ACHN (cell line): ENCODE data around the gene HAO2.
"Not testable (repeated sequence)": the region's sequence is repeated elsewhere in the genome, so short reads cannot be mapped to it uniquely, and the experiment has no call there.

Experiments
- DNase-seq: peaks from one replicate; pipeline ENCODE4 v3.0.0-alpha.2; 2015
- in situ Hi-C: cut with HindIII; loops from 2 replicates; pipeline ENCODE4 v1.10.0; 2017; ENCODE audit warnings: low sequenced_read_pairs, low pct_ligation_motif_present, low pct_unique_long_range_greater_than_20kb

Gene HAO2

DNA sequence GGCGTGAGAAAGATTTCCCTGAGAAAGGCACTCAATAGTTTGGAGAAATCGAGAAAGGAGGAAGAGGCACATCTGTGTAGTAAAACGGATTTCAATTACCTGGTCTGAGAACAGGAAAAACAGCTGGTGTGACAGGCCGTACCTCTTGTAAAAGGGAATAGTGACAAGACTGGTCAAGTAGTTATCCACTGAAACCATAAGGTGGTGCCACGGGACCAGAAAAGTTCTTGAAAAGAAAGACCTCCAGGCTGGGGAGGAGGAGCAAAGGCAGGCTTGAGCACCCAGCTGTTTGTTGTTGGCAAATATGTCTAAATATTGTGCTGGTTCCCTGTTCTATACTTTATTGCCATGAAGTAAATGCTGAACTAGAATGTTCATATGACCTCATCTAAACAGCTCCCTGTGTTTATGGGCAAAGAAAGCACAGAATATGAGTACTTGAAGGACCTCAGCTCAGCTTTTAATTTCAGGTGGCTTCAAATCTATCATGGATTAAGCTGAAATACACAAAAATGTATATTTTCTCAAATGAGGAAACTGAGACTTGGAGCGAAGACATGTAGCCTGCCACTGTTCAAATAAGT, 4.0 kb downstream of the HAO2 start:
- no peak for DNase-seq
- in situ Hi-C loops: no loop called here

DNA sequence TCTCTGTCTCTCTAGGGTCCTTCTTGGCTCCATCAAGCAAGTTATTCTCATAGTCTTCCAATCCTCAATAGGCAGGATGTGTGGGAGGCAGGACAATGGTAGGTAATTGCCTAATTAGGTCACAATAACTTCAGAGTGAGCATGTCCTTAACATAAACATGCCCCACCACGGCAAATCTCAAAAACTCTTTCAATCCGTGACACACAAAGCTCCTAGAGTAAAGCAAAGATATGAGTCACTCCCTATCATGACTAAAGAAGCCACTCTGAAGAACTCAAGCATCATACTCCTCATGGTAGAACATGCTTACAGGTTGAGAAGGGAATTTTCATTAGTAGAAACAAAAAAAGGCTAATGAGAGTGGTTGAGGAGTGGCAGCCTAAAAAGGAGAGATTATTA, 4.9 kb downstream of the HAO2 start:
- no peak for DNase-seq
- in situ Hi-C loops: no loop called here

DNA sequence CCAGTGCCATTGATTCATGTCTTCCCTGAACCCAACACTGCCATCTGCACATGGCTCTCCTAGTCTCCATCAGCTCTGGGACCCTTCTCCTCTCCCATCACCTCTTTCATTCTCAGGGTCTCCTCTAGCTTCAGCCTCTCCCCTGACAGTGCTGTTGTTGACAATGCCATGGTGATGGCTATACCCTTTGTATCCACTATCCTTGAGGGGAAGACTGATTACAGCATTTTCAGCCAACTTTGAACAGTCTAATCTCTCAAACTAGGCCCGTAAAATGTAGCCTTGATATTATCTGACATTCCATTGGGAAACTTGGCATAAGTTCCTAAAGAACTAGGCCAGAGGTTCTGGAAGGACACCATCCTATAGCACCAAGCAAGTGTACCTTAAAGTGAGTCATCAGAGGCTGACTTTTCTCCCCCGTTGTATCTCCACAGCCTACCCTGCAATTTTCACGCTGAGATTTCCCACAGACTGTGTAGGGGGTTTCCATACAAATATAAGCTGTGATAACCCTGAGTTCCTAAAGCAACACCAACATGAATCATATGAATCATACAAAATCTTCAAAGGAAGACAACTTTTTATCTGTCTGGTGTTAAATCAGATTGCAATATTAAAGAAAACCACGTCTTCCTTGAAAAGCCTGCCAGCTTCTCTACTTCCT, 5.8 kb downstream of the HAO2 start:
- in situ Hi-C loops: no loop called here
- no peak for DNase-seq

DNA sequence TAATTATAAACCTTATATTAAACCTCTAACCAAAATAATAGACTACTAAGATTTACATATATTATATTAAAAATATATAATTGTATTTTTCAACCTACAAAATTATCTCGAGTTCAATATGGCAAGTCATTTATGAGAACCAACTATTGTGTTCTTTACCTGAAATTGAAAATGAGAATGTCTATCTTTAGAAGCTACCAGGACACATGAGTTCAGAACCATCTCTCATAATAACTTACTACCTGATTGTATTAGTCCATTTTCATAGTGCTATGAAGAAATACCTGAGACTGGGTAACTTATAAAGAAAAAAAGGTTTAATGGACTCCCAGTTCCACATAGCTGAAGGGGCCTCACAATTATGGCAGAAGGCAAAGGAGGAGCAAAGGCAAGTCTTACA, 6.8 kb downstream of the HAO2 start:
- in situ Hi-C loops: no loop called here
- DNase-seq: no peak

DNA sequence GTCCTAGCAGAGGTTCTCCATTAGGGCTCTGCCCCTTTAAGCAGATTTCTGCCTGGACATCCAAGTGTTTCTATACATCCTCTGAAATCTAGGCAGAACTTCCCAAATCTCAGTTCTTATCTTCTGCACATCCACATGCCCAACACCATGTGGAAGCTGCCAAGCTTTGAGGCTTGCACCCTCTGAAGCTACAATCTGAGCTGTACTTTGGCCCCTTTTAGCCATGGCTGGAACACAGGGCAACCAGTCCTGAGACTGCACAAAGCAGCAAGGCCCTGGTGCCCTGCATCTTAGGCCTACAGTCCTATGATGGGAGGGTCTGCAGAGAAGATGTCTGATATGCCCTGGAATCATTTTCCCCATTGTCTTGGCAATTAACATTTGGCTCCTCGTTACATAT, 8.0 kb downstream of the HAO2 start:
- in situ Hi-C loops: no loop called here

DNA sequence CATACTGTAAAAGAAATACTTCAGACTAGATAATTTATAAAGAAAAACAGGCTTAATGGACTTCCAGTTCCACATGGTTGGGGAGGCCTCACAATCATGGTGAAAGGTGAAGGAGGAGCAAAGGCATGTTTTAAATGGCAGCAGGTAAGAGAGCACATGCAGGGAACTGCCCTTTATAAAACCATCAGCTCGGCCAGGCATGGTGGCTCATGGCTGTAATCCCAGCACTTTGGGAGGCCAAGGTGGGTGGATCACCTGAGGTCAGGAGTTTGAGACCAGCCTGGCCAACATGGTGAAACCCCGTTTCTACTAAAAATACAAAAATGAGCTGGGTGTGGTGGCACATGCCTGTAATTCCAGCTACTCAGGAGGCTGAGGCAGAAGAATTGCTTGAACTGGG, 9.0 kb downstream of the HAO2 start:
- in situ Hi-C loops, DNase-seq: not testable (repeated sequence)

More for the DNA sequence above, 8.0 kb downstream of the HAO2 start:
- no peak for DNase-seq

DNA sequence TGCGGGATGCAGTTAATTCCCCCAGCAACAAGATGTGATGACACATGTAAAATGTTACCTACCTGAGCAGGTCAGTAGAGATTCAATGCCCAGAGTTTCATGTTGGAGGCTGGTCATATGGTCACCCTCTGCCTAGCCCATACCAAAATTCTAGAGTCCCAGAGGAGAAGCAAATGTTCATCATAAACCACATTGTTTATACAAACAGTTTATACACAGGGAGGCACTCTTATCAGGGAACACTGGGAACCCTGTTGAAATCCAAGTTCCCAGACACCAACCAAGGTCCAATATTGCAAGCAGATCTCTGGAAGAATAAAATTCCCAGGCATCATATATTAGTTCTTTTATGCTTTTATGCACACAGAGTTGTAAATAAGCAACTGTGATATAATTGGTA, 10.5 kb downstream of the HAO2 start:
- in situ Hi-C loops: no loop called here
- no peak for DNase-seq

DNA sequence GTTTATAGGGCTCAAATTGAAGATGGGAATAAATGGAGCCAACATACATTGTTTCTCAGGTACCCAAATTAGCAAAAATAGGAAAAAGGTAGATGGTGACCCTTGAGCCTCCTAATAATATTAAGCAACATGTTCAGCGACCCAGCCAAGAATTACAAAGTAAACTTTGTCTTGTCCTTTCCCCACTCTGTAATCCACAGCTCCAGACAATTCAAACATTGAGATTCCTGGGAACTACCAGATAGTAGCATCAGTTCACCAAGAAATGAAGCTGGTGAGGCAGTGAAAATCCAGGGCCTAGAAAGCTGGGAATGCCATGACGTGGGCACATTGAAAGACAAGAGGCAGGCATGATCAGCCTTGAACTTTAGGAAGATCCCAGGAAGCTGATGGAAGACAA, 11.7 kb downstream of the HAO2 start:
- in situ Hi-C loops: no loop called here
- DNase-seq: no peak

DNA sequence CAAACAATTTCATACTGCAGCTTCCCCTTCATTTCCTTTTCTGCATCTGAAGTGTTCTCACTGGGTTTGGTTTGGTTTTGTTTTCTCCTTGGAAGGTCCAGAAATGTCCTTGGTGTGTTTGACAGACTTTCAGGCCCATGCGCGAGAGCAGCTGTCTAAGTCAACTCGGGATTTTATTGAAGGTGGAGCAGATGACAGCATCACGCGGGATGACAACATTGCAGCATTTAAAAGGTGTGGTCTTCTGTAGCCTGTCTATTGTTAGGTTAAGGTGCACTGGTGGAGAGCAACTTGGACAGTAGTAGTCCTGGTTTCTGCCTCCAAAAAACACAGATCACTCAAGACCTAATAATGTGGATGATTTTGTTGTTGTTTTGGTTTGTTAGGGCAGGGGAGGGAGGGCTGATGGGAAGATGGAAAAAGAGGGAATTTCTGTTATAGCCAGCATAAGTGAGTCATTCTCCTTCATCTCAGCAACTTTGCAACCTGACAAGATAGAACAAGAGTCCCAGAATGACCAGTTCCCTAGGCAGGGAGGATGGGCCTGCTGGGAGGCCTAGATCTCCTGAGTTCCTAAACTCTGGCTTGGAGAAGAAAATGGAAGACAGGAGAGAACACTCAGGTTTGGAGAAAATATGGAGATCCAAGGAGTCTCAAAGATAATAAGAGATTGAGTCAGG, 12.5 kb downstream of the HAO2 start:
- in situ Hi-C loops: no loop called here
- no peak for DNase-seq

DNA sequence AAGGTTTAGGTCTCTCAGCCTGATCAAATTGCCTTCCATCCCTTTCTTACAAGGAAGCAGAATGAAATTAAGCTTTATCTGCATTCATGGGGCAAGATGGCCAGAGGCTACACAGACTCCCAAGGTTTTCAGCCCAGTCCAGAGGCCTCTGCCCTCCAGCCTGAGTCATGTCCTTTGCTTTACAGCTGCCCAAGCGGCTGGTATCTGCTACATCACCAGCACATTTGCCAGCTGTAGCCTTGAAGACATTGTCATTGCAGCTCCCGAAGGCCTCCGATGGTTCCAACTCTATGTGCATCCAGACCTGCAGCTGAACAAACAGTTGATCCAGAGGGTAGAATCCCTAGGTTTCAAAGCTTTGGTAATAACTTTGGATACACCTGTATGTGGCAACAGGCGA, 16.0 kb downstream of the HAO2 start:
- in situ Hi-C loops: no loop called here
- DNase-seq: no peak

DNA sequence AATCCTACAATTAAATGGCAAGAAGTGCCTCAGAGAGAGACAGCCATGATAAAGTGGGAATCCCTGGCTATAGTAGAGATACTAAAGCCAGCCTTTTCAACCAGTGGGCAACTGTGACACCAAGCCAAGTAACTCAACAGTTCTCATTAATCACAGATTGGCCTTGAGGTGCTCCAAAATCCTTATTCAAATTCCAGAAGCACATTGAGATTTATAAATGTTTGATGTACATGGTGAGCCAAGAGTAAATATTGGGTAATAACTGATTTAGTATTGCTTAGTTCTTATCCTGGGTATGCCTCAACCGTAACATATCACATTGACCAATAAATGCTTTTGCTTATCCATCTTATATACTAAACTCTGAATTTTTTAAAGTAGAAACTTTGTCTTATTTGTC, 17.1 kb downstream of the HAO2 start:
- DNase-seq: no peak
- in situ Hi-C loops: no loop called here

DNA sequence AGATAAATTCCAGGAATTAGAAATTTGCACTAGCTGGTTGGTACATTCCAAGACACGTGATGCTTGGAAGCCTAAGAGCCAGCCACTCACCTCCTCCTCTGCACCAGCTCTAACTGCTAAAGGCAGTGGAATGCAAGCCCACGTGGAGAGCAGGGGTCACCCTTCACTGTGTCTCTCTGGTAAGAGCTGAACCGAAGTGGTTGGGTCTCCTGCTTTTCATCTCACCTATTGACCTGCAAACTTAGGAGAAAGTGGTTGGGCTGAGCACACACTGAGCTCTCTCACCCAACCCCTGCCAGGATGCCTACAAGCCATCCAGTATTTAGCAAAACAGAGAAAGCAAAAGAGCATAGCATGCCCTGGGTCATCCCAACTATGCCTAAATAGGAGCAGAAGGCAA, 19.3 kb downstream of the HAO2 start:
- in situ Hi-C loops: no loop called here

DNA sequence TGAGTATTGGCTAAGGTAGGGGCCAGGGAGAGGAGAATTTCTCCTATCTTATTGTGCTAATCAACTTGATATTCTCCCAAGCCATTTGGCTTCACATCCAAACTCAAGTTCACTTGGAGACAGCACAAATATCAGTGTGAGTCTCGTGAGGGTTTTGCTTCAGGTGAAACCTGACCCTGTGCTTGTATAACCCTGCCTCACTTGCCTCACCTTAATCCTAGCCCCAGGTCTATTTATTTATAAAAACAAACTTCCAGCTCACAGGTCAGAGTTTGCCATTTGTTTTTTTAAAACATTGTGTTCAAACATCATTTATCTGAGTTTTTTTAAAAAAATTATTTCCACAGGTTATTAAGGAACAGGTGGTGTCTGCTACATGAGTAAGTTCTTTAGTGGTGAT, 19.9 kb downstream of the HAO2 start:
- in situ Hi-C loops: no loop called here
- DNase-seq: no peak

More for the DNA sequence above, 19.3 kb downstream of the HAO2 start:
- DNase-seq: no peak

DNA sequence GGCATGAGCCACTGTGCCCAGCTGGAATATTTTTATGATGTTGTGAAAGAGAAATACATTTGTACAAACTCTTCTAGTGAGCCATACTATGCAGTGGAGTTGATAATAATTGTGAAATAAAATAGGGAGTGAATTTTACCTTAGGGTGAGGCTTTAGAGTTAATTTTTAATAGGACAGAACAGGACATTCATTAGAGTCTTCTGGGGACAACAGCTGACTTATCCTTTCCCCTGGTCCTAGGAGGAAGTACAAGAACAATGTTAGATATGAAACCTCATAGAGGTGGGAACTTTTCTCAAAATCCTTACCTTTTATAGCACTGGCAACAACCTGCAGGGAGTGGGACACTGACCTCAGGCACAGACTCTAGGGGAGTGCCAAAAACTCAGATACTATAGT, 21.9 kb downstream of the HAO2 start:
- DNase-seq: no peak
- in situ Hi-C loops: no loop called here

DNA sequence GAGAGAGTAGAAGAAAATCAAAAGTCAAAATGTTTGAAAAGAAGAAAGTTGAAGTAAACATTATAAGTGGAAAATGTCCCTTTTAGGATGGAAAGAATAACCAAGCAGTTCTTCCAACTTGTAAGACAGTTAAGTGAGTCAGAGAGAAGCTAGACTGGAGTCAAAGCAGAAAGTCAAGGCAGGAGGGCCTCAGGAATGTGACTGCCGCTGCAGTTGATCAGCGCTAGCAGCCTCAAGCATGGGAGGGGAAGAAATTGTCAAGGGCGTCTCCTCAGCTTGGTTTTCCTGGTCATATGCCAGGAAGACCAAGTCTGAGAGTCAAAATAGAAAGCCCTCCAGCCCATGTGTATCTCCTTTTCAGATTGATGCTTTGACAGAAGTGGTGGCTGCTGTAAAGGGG, 23.2 kb downstream of the HAO2 start:
- in situ Hi-C loops: no loop called here
- DNase-seq: no peak

DNA sequence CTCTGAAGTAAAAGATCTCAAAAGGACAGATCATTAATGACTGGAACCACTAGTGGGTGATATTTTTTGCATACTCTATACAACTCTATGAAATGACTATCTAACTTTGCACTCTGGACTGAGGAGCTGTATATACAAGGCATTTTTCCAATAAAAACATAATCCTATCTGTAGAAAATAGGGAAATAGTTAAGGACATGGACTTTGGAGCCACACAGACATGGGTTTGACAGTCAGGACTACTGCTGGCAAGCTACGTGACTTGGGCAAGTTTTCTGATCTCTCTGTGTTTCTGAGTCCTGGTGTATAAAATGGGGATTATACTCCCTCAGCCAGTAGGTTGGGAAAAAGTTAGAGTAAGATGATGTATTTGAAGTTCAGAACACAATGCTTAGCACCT, 25.5 kb downstream of the HAO2 start:
- DNase-seq: no peak
- in situ Hi-C loops: no loop called here

DNA sequence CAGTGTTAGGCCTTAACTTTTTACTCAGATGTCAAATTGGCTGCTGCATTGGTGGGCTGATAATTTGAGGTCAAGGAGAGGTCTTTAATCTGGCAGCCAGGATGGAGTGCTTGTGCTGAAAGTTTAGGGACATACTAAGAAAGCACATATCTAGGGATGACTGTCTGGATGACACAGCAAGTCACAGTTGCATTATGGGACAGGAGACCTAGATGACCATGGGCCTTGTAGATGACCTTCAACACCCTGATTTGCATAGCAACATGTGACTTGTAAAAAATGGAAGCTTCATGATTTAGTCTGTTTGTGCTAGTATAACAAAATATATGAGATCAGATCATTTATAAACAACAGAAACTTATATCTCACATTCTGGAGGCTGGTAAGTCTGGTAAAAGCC, 28.4 kb downstream of the HAO2 start:
- in situ Hi-C loops: no loop called here
- no peak for DNase-seq

DNA sequence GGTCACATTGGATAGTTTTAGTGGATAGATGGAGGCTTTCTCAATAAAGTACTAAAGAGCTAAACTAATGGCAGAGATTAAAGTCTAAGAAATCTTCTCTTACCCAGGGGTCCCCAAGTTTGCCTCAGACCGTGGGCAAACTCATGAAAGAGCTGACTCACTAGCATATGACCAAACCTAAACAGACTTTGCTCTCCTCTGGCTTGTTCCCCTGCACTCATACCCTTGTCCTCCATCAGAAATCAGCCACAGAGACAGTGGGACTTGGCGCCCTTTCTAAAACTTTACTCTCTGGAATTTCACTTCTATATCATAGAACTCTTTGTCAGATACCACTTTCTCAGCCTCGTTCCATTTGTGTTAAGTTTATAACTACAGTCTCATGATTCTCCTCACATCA, 29.4 kb downstream of the HAO2 start:
- no peak for DNase-seq
- in situ Hi-C loops: no loop called here

DNA sequence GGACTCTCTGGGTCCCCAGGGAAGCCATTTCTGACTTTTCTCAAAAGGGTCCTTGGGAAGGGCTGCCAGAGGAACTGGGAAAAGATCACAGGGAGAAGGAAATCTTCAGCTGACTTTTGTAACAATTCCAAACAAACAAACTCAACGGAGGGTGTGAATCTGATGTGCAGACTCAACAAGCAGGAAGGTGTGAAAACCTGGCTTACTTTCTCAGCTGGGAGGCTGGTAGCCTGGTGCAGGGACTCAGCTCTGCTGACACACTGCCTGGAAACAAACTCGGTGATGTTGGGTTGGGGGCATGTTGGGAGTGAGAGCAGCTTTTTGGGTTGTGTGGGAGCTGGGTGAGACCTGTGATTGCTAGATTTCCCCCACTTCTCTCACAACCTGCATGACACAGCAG, 36.2 kb downstream of the HAO2 start:
- no peak for DNase-seq
- in situ Hi-C loops: no loop called here

DNA sequence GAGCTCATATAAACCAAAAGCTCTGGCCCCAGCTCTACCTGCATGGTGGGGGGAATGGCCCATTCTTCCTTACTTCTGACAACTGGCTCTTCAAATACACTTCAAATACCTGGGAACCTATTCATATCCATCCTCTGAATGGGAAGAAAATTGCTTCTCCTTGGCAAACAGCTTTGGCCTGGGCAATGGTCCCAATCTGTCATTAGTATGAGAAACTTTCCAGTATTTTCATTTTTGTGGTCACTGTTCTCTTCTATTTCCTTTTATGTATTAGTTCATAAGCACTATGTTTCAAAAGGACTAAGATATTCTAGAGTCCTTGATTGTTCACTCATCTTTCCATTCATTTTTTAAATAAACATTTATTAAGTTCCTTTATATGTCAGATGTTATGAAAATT, 41.1 kb downstream of the HAO2 start:
- in situ Hi-C loops: no loop called here
- no peak for DNase-seq
